Sigmoid colon (tissue), 4 donors: ENCODE measurements around the gene TECPR2.

Experiments
- POLR2AphosphoS5 ChIP-seq, 4 donors: sonication (generic); formaldehyde crosslinking; IDR thresholded peaks; one replicate each; pipeline ENCODE4 v1.6.1; 2017; ENCODE audit warnings: antibody characterized with exemption in 4 of 4
- TF ChIP-seq, protein P1 (sequence below), 4 experiments: fragments of 450-650 bp in 3 of 4; fragments of 200-600 bp in 1 of 4; IDR thresholded peaks; one replicate each; pipeline ENCODE4 v1.5.1; 2016 to 2019; ENCODE audit warnings: antibody characterized with exemption in 4 of 4, mild to moderate bottlenecking in 3 of 4, moderate library complexity in 2 of 4

DNA sequence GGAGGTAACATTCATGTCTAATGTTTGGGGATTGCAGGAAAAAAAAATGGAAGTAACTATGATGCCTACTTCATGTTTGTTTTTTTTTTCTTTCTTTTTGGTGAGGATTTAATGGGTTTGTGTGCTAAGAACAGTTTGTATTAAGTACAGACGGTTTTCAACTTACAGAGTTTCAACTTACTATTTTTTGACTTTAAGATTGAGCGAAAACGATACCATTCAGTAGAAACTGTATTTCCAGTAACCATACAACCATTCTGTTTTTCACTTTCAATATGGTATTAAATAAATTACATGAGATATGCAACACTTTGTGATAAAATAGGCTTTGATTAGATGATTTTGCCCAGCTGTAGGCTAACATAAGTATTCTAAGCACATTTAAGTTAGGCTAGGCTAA, 10.4 kb downstream of the TECPR2 start:
- TF ChIP-seq, protein P1, sequence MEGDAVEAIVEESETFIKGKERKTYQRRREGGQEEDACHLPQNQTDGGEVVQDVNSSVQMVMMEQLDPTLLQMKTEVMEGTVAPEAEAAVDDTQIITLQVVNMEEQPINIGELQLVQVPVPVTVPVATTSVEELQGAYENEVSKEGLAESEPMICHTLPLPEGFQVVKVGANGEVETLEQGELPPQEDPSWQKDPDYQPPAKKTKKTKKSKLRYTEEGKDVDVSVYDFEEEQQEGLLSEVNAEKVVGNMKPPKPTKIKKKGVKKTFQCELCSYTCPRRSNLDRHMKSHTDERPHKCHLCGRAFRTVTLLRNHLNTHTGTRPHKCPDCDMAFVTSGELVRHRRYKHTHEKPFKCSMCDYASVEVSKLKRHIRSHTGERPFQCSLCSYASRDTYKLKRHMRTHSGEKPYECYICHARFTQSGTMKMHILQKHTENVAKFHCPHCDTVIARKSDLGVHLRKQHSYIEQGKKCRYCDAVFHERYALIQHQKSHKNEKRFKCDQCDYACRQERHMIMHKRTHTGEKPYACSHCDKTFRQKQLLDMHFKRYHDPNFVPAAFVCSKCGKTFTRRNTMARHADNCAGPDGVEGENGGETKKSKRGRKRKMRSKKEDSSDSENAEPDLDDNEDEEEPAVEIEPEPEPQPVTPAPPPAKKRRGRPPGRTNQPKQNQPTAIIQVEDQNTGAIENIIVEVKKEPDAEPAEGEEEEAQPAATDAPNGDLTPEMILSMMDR (IDR thresholded peaks at IDR 0.05), result no peak
- no peak for TF ChIP-seq POLR2AphosphoS5 (IDR thresholded peaks at IDR 0.05)
